HG03066 (cell line): ENCODE measurements around the gene DNM2.

Experiments
- ATAC-seq: cut with Tn5 transposase; IDR thresholded peaks from one replicate; pipeline ENCODE4 v1.9.1; 2021; ENCODE audit warnings: low read depth; ENCODE audit not compliant: unreplicated experiment

DNM2 gene

DNA sequence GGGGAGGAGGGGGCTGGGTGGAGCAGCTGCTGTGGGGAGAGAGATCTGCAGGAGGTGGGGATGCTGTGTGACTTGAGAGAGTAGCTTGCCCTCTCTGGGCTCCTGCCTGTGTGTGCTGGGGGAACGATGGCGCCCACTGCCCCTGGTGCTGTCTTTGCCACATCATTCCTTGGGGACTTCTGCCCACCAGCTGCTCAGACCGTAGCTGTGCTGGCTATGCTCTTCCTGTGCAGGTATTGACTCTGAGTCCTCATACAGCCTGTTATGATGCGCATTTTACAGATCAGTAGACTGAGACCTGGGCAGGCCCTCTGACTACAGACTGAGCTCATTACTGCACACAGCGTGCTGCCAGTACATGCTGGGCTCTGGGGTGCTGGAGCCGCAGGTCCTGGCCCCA is 51.1 kb downstream of the DNM2 start:
- ATAC-seq, result no peak

GRCh38 chr19:10769533-10770491 is 51.9 kb downstream of the DNM2 start:
- no peak for ATAC-seq

- no peak for ATAC-seq
These were observed 56.1 kb downstream of the DNM2 start for GRCh38 chr19:10773969-10774368.

DNA sequence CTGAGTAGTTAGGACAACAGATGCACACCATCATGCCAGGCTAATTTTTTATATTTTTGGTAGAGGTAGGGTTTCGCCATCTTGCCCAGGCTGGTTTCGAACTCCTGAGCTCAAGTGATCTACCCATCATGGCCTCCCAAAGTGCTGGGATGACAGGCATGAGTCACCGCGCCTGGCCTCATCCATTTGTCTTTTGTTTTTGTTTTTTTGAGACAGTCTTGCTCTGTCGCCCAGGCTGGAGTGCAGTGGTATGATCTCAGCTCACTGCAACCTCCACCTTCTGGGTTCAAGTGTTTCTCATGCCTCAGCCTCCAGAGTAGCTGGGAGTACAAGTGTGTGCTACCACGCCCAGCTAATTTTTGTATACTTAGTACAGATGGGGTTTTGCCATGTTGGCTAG is 57.0 kb downstream of the DNM2 start:
- no peak for ATAC-seq

- no peak for ATAC-seq
These were observed 59.2 kb downstream of the DNM2 start for GRCh38 chr19:10776900-10777650.

DNA sequence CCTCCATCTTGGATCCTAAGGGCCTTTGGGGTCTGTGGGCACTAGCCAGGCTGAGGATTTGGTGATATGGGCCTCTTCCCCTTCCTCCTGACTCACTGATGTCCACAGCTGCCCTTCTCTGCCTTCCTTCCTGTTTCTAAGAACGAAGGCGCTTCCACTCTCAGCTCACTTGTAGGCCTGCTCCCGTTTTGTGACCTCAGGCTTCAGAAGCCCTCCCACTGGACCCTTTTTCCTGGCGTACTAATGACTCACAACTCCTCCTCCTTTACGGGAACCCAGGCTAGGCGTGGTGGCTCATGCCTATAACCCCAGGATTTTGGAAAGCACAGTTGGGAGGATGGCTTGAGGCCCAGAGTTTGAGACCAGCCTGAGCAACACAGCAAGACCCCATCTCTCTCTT is 62.5 kb downstream of the DNM2 start:
- no peak for ATAC-seq

DNA sequence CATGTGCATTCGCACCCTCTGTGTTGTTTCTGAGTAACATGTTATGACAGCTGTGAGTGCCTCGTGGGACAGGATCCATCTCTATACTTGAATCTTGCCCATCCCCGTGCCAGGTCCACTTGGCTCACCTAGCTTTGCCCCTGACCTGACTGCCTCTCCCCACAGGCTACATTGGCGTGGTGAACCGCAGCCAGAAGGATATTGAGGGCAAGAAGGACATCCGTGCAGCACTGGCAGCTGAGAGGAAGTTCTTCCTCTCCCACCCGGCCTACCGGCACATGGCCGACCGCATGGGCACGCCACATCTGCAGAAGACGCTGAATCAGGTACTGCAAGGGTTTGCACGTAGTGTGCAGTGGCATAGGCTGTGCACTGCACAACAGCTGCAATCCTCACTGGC is 64.9 kb downstream of the DNM2 start:
- no peak for ATAC-seq

DNA sequence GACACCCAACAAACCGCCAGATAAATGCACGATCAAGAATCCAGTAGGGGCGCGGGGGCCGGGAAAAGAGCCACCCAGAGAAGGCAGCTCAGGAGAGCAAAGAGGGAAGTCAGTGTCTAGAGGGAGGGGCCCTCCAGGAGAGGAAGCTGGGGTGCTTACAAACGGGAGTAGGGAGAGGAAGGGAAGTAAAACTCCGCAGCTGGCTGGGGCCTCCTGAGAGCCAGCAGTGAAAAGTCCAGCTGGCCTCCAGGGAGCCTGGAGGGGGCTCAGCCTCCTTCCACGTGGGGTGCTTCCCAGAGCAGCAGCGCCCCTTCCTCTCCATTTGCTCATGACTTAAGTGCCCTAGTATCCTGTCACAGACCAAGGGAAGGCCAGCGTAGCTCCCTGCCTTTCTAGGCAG is 66.4 kb downstream of the DNM2 start:
- ATAC-seq, result no peak

DNA sequence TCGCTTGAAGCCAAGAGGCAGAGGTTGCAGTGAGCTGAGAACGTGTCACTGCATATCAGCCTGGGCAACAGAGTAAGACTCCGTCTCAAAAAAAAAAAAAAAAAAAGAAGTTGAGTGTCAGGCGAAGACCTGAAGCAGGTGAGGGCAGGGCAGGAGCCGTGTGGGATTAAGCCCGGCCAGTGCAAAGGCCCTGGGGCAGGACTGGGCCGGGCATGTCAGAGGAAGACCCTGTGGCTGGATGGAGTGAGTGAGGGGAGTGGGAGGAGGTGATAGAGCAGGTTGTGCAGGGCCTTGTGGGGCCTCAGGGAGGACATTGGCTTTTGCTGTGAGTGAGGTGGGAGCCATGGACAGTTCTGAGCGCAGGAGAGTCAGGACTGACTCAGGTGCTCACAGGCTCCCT is 70.3 kb downstream of the DNM2 start:
- no peak for ATAC-seq

GRCh38 chr19:10789866-10790265 is 72.0 kb downstream of the DNM2 start:
- no peak for ATAC-seq

DNA sequence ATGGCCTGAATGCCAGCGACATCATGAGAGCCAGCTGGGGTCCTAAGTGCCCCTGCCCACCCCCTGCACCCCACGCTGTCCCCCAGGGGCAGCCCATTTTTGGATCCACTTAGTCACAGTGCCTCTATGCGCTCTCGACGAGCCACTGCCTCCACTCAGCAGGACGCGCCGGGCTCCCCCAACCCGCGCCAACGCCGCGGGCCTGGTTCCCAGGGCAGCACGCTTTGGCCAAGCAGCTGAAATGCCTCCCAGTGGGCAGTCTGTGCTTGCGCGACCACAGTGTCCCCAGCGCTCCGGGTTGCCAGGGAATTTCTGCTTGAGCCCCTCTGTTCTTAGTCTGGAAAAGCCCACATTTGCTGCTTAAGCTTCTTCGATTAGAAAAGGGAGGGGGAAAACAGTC is 78.8 kb downstream of the DNM2 start:
- ATAC-seq, result no peak

GRCh38 chr19:10797078-10797477 is 79.2 kb downstream of the DNM2 start:
- no peak for ATAC-seq

DNA sequence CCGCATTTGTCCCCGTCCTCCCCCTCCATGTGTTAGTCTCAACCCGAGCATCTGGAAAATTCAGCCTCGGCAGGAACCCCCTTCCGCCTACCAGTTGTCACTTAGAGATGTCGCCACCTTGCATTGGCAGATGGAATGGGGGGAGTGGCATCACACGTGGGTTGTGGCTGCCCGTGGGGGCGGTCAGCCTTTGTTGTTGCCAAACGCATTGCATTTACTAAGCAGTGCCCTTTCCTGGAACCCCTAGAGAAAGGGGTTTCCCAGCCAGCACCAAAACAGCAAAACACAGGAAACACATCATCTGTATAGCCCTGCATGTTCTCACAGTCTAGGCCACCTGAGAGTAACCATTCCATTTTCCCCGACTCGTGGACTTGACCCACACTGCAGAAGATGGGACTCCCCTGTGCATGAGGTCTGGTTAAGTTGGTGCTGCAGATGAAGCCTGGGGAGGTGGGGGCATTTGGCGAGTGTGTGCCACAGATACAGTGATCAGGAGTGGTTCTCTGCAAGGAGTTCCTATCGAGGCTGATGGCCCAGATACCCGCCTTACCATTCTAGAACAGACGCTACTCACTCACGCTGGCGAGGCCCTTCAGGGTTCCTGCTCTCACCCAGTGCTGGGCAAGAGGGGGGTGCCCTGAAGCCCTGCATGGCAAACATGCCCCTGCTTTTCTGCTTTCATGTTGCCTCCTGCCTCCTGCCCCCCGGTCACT is 79.8 kb downstream of the DNM2 start:
- ATAC-seq, result no peak

DNA sequence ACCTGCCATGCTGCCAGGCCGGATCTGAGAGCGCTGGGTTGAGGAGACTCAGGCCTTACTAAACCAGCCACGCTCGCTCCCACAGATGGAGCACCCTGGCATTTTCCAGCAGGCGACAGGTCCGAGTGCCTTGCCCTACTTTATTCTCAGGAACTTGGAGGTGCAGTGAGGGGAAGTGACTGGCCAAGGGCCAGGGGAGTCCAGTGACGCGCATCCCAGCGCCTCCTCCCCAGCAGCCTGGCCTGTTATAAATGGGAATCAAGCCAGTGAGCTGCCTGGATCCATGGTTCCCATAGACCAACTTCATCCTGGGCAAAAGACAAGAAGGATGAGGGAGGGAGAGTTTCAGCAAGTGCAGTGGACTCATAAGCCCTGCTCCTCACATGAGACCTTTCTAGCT is 82.6 kb downstream of the DNM2 start:
- no peak for ATAC-seq

DNA sequence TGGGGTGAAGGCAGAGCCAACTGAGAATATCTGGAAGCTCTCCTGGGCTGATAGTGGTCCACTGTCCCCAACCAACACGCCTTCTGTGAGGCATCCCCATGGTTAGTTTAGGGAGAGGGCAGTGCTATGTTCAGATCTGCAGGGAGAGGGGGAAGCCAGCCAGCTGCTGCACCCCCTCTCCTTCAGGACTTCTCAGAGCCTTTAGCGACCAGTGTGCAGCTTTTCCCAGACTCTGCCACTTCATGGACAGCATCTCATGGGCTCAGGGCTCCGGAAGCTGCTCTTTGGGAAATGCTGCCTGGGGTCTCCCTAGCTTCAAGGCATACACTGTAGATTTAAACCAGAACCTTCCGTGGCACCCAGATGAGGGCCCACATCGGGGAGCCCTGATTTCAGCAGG is 84.6 kb downstream of the DNM2 start:
- no peak for ATAC-seq

DNA sequence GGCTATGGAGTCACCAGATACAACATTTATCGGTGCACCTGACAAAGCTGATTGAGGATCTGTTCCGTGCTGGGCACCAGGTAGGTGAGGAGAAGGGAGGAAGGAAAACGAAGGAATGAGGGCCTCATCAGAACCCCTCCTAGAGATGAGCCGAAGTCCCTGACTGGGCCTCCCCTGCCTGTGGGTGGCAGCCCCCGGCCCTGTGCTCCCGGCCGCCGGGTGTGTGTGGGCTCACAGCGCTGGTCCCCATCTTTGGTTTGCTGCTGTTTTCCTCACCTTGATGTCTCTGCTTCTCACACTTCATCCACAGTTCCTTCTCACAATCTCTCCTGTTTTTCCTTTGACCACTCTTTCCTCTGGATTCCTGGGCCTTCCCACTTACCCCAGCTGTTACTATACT is 85.4 kb downstream of the DNM2 start:
- ATAC-seq, result no peak

DNA sequence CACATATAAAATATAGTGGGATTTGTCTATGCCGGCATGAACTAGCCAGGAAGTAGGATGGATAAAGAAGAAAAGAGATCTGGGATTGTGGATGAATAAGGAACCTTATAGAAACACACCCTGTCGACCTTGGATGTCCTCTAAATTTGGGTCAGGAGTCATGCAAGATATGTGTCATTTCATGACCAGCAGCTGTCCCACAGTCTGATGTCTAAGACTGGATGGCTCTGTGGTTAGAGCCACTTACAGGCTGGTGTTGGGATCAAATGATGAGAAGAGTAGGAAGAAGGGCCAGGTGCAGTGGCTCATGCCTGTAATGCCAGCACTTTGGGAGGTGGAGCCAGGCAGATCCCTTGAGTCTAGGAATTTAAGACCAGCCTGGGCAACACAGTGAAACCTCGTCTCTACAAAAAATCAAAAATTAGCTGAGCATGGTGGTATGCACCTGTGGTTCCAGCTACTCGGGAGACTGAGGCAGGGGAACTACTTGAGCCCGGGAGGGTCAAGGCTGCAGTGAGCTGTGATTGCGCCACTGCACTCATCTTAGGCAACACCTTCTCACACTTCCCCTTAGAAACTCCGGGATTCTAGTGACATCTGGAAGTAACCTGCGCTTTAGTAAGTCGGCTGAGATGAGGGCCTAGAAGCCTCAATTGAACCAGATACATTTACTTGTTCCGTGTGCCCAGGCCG is 87.3 kb downstream of the DNM2 start:
- ATAC-seq, result no peak

DNA sequence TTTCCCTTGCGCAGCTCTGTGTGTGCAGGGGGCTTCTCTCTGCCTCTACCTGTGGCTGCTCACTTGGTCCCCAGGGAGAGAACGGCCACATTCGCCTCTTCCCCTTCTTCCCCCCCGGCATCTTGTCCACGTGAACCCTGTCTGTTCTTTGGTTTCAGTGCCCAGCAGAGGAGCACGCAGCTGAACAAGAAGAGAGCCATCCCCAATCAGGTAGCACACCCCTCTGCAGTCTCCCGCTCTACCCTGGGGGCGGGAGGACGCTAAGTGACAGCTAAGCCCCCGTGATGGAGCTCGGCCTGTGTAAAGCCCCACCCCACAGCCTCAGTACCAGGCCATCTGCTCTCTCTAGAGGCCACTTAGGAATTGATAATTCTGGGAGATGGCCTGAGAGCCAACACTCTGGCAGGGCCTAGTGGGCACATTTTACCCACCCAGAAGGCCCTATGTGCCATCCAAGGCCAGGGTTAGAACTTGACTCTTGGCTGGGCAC is 87.9 kb downstream of the DNM2 start:
- no peak for ATAC-seq

DNA sequence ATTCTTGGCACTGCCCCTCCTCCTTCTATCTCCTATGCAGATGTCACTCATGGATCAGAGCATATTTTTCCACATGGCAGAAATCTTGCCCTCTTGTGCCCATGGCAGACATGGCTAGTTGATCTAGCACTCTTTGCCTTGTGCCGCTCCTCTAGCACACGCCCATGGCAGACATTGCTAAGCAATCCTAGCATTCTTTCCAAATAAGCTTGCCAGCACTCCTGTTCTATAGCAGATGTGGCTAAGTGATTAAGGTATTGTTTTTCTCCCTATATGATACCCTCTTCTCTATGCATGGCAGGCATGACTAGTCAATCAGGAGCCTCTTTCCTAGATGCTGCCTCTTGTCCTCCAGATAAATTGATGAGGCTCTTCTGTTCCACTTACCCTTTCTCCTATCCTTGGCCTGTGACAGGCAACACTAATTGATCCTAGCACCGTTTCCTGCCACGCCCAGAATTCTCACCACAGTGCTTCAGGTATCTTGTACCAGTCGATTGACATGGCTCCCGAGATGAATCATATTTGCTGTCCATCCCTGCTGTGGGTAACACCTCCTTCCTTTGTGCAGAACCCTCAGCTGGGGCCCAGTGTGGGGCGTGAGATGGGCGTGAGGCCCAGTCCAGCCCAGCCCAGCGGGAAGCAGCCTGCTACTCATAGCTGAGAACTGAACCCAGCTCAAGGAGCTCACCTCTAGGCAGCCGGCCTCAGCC is 91.2 kb downstream of the DNM2 start:
- ATAC-seq, result no peak
